BJ (cell line): ENCODE results near the gene EPS15. TPM values are rescaled to one million over a fixed set of nuclear protein-coding genes. Genes with fewer than 3 reads are reported as not detected.

Experiments used
- CTCF ChIA-PET: fragments of 350-600 bp; formaldehyde crosslinking; extraction: SDS; loops from one replicate; lab custom pipeline; 2021; ENCODE audit warnings: antibody characterized with exemption, inconsistent platforms; lab: Yijun Ruan, JAX
- POLR2A ChIA-PET: fragments of 300-600 bp; sonication (Branson Sonifier 250); formaldehyde crosslinking; extraction: SDS; loops from one replicate; lab custom pipeline; 2021; ENCODE audit warnings: antibody characterized with exemption; lab: Charles Lee
- DNase-seq: peaks from one replicate; pipeline ENCODE4 v3.0.0-alpha.2; 2011; ENCODE audit warnings: low read depth
- H3K27me3 ChIP-seq: 2 replicates; pipeline ENCODE4 v1.6.0; 2011; ENCODE audit warnings: low read length; ENCODE audit not compliant: control insufficient read depth, insufficient read depth
- H3K36me3 ChIP-seq: 2 replicates; pipeline ENCODE4 v1.5.1; 2011; ENCODE audit warnings: low read length; ENCODE audit not compliant: control insufficient read depth, insufficient read depth
- H3K4me3 ChIP-seq: 2 replicates; pipeline ENCODE4 v1.5.1; 2011; ENCODE audit warnings: low read depth, mild to moderate bottlenecking, control low read depth, low read length
- CTCF ChIP-seq: IDR thresholded peaks from 2 replicates; pipeline ENCODE4 v1.5.1; 2011; ENCODE audit warnings: low read depth, mild to moderate bottlenecking, control low read depth, inconsistent platforms, low read length, moderate library complexity; ENCODE audit not compliant: insufficient read depth
- polyA plus RNA-seq: library from polyadenylated mRNA; depleted of rRNA; stranded (reverse); fragments of >200 nt; gene quantifications from 2 replicates; pipeline ENCODE4 v1.2.3, GENCODE V29; 2011

EPS15 gene
- polyA plus RNA-seq, 1 experiment: 18.7 TPM

- no peaks in the 10 kb centered on the region for H3K27me3 ChIP-seq
- no peak for DNase-seq
- ChIA-PET CTCF (interaction anchor here (0.6 kb wide), 1 partner anchor 18 kb away, joined by 3 read pairs; no protein-coding TSS in a partner anchor), POLR2A (no interaction called here)
- TF ChIP-seq CTCF: no peak
- no peak overlapping the region for H3K4me3 ChIP-seq
- H3K36me3 ChIP-seq: no peaks in the 10 kb centered on the region
Observed at GRCh38 chr1:51381964-51382363, 137.1 kb downstream of the EPS15 start.

- no peak for TF ChIP-seq CTCF
- DNase-seq: no peak
- POLR2A ChIA-PET: no interaction called here
- H3K27me3 ChIP-seq: no peaks in the 10 kb centered on the region
- no peaks in the 10 kb centered on the region for H3K36me3 ChIP-seq
- CTCF ChIA-PET: no interaction called here
- H3K4me3 ChIP-seq: no peak overlapping the region
Observed at GRCh38 chr1:51380936-51381335, 138.1 kb downstream of the EPS15 start.

GRCh38 chr1:51378871-51379270 is 140.2 kb downstream of the EPS15 start:
- ChIA-PET POLR2A (no interaction called here), CTCF (no interaction called here)
- TF ChIP-seq CTCF: no peak
- DNase-seq: no peak
- Histone ChIP-seq H3K4me3 (no peak overlapping the region), H3K27me3 (no peaks in the 10 kb centered on the region), H3K36me3 (no peaks in the 10 kb centered on the region)

- no peaks in the 10 kb centered on the region for H3K36me3 ChIP-seq
- no peak for DNase-seq
- no peak for TF ChIP-seq CTCF
- CTCF ChIA-PET: interaction anchor here (1.0 kb wide), 1 partner anchor 31 kb away, joined by 3 read pairs; no protein-coding TSS in a partner anchor
- no peak overlapping the region for H3K4me3 ChIP-seq
- POLR2A ChIA-PET: no interaction called here
- no peaks in the 10 kb centered on the region for H3K27me3 ChIP-seq
Observed at GRCh38 chr1:51373898-51374297, 145.2 kb downstream of the EPS15 start.

- no peaks in the 10 kb centered on the region for H3K27me3 ChIP-seq
- no peak for TF ChIP-seq CTCF
- no peak overlapping the region for H3K4me3 ChIP-seq
- ChIA-PET CTCF (interaction anchor here (1.0 kb wide), 1 partner anchor 33 kb away, joined by 3 read pairs; no protein-coding TSS in a partner anchor), POLR2A (no interaction called here)
- no peak for DNase-seq
- H3K36me3 ChIP-seq: no peaks in the 10 kb centered on the region
Observed at GRCh38 chr1:51372561-51372960, 146.5 kb downstream of the EPS15 start.
